ENCODE results near the gene TSPAN4.

Gene TSPAN4

DNA sequence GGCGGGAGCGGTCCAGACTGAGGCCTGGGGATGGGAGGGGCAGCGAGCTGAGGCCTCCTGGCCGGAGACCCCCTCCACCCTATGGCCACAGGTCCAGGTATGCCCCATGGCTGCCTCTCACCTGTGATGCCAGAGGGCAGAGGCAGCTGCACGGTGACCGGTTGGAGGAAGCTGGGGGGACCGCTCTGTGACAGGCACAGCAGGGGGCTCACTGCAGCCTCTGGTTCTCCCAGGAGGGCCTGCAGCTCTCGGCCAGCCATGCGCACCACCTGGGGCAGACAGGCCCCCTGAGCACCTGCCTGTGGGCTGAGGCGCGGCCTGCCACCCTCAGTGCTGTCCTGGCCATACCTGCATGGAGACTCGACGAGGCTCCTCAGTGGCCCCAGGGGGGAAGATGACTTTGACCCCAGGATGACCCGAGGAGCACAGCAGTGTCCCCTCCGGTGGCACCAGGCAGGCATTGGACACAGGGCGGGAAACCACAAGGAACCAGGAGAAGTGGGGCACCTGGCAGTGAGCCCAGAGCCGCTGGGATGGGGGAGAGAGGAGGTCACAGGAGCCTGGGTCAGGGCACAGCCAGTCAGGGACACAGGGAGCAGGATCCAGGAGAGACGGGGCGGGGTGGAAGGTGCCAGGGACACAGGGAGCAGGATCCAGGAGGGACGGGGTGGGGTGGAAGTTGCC is 41.4 kb upstream of the TSPAN4 start:
- TF ChIP-seq, protein P1, sequence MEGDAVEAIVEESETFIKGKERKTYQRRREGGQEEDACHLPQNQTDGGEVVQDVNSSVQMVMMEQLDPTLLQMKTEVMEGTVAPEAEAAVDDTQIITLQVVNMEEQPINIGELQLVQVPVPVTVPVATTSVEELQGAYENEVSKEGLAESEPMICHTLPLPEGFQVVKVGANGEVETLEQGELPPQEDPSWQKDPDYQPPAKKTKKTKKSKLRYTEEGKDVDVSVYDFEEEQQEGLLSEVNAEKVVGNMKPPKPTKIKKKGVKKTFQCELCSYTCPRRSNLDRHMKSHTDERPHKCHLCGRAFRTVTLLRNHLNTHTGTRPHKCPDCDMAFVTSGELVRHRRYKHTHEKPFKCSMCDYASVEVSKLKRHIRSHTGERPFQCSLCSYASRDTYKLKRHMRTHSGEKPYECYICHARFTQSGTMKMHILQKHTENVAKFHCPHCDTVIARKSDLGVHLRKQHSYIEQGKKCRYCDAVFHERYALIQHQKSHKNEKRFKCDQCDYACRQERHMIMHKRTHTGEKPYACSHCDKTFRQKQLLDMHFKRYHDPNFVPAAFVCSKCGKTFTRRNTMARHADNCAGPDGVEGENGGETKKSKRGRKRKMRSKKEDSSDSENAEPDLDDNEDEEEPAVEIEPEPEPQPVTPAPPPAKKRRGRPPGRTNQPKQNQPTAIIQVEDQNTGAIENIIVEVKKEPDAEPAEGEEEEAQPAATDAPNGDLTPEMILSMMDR (IDR thresholded peaks at IDR 0.05; ENCODE audit: low read depth, low read length, missing control alignments) = no peak
- no peak for DNase-seq (ENCODE audit: low read depth)
- no peak overlapping the region for H3K4me3 ChIP-seq (ENCODE audit: low read depth, low read length)

DNA sequence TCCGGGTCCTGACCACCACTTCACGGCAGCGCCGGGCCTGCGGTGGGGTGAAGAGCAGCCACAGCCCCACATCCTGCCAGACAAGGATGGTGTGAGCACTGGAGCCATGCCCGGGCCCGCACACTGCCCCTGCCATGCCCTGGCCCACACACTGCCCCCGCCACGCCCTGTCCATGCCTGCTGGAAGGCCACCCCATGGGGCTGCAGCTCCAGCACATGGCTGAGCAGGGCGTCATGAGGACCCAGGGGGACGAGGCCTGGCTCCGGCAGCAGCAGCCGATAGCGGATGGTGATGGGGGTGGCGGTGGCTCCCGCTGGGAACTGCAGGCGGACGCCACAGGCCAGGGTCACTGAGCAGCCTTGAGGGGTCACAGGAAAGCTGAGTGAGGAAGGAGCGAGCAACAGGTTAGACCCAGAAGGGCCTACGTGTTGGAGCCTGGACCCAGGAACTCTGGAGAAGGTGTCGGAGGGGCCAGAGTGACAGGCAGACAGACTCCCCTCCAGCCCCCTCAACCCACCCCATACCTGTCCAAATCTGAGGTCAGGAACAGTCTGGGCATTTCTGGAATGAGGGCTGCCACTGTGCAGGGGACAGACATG is 40.5 kb upstream of the TSPAN4 start:
- TF ChIP-seq, protein P1 (IDR thresholded peaks at IDR 0.05; ENCODE audit: low read depth, low read length, missing control alignments) = no peak
- DNase-seq (ENCODE audit: low read depth) = no peak
- no peak overlapping the region for H3K4me3 ChIP-seq (ENCODE audit: low read depth, low read length)

DNA sequence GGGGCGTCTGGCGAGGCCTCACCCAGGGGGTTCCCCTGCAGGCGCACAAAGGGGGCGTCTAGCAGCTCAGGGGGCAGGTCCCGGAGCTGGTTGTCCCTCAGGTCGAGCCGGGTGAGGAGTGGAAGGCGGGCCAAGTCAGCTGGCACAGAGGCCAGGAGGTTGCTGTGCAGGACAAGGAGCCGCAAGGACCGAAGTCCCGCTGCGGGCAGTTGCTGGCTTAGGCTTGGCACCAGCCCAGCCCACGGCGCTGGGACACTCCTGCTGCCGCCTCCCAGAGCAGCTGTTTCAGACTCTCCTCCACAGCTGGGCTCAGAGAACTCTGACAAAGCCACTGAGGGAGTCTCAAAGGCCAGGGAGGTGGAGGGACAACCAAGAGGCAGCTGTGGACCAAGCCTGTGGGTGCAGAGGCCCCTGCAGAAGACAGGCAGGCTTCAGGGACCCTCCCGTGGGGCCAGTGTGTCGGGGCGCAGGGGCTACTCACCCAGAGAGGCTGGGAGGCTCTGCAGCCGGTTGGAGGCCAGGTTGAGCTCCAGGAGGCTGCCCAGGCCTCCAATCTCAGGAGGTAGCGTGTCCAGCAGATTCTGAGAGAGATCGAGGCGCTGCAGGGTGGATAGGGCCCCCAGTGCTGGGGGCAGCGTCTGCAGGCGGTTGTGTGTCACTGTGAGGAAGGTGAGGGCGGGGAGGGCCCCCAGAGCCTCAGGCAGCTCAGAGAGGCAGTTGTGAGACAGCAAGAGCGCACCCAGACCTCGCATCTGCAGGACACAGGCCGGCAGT is 39.8 kb upstream of the TSPAN4 start:
- H3K4me3 ChIP-seq (ENCODE audit: low read depth, low read length) = no peak overlapping the region
- TF ChIP-seq, protein P1 (IDR thresholded peaks at IDR 0.05; ENCODE audit: low read depth, low read length, missing control alignments) = no peak
- no peak for DNase-seq (ENCODE audit: low read depth)

DNA sequence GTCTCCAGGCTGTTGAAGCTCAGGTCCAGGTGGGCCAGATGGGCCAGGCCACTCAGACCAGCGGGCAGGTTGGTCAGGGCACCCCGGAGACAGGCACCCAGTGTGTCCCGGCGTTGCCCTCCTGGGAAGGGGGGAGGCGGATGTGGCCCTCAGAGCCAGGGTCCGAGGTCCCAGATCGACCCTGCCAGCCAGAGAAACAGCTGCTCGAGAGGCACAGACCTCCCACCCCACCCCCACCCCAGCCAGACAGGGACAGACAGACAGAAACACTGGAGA is 39.2 kb upstream of the TSPAN4 start:
- TF ChIP-seq, protein P1 (IDR thresholded peaks at IDR 0.05; ENCODE audit: low read depth, low read length, missing control alignments) = no peak
- peak overlapping the region; percentile 60 for H3K4me3 ChIP-seq (ENCODE audit: low read depth, low read length)
- no peak for DNase-seq (ENCODE audit: low read depth)

DNA sequence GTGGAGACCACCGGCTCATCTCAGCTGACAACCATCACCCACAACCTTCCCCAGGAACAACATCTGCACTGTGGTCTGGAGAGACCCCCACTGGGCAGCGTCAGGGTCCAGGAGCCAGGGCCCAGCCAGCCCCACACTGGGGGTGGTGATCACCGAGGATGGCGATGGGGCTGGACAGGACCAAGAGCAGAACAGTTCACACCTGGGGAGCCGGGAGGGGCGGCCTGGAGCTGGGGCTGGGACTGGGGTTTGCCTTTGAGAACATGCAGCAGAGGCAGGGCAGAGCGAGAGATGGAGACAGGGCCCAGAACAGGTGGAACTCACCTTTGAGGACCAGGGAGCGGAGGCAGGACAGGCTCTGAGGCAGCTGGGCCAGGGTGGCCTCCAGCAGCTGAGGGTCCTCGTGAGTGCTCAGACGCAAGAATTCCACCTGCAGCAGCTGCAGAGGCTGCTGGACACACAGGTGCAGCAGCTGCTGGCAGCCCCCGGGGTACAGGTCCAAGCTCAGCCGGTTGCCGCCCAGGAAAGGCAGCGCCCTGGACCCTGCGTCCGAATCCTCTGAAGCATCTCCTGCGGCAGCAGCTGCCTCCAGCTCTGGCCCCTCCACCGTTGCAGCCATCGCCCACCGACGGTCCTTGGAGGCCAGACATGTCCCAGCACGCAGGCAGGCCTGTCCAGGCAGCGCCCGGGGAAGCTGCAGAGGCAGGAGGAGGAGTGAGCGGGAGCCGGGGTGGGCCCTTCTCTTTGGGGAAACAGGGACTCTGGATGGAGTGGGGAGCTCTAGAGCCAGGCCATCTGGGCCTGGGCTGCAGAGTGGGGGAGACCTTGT is 38.7 kb upstream of the TSPAN4 start:
- DNase-seq (ENCODE audit: low read depth) = no peak
- TF ChIP-seq, protein P1 (IDR thresholded peaks at IDR 0.05; ENCODE audit: low read depth, low read length, missing control alignments) = no peak
- H3K4me3 ChIP-seq (ENCODE audit: low read depth, low read length) = peak overlapping the region; percentile 60

DNA sequence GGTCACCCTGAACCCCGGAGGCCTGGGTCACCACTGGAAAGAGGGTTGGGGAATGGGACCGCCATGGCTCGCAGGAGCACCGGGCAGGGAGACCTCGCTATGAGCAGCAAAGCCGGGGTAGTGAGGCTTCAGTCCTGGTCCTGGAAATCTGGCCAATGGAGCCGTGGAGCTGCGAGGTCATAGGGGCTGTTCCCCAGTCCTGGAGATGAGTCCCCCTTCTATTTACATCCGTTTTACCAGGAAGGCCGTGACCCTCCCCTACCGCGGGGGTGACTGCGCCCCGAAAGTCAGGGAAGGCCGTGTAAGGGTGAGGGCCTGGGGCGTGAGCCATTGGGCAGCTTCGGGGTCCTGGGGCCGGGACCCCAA is 38.1 kb upstream of the TSPAN4 start:
- no peak for DNase-seq (ENCODE audit: low read depth)
- peak overlapping the region; percentile 60 for H3K4me3 ChIP-seq (ENCODE audit: low read depth, low read length)
- TF ChIP-seq, protein P1 (IDR thresholded peaks at IDR 0.05; ENCODE audit: low read depth, low read length, missing control alignments) = no peak
